HG02970 (cell line): ENCODE results near the gene NDUFS7.

ENCODE experiments used
- ATAC-seq: cut with Tn5 transposase; IDR thresholded peaks from one replicate; pipeline ENCODE4 v1.9.1; 2021; ENCODE audit warnings: mild to moderate bottlenecking, moderate library complexity, moderate number of reproducible peaks; ENCODE audit not compliant: unreplicated experiment, low FRiP score

The NDUFS7 gene

DNA sequence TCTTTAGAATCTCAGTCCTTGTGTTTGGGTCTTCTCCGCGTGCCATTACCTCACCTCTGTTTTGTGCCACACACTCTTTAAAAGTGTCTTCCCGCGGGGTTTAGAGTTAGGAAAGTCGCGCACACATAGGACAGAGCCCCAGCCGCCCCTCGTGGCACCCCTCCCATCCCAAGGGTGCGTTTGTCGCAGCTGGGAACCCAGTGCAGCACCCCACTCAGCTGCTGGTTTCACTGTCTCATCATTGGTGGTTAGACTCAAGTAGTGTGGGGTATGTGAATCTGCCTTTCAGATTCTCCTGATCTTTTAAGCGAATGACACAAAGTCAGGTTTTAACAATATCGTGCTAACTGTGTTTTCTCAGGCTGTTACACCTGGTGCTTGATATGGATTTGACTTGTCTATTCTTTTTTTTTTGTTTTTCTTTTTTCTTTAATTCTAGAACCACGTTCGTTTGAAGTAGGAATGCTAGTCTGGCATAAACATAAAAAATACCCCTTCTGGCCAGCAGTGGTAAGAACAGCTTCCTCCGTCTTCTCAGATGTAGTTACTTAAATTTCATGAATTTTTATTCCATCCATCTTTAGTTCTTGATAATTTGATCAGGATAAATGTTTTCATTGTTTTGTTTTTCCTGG is 19.5 kb upstream of the NDUFS7 start:
- no peak for ATAC-seq

DNA sequence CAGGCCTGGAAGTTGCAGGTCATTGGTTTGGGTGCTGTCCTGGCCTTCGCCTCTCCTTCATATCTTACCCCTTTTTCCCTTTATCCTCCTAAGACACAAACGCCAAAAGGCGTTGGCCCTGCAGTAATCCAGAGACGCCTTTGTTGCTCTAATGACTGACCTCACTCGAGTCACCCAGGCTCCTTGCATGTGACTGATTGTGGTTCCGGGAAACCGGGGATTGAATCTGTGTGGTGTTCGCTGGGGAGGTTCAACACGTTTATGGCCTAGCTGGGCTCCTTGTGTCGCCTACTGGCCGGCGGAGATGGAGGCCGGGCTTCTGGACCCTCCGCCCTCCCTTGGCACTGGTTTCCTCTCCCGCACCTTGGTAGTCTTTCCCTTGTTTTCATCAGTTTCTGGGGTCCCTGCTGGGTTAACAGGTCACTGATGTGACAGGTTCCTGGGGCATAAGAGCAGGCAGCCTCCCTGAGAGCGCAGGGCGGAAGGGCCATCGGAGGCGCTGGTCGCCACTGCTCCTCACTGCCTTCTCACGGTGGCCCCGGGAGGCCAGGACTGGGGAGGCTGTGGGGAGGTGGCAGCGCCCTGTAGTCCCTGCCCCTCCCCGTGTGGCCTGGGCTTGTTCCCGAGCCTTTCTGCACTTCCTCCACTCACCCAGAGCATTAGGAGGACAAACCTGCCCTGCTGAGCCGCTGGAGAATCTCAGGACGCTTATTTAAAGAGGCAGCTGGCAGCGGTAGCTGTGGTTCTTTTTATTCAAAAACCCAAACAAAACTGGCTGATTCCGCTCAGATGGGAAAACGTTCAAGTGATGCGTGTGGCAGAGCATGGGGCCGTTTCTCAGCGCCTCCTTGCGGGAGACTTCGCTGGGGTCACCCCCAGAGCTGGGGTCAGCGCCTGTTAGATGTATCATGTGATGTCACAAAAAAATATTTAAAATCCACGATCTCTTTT is 18.1 kb upstream of the NDUFS7 start:
- no peak for ATAC-seq

DNA sequence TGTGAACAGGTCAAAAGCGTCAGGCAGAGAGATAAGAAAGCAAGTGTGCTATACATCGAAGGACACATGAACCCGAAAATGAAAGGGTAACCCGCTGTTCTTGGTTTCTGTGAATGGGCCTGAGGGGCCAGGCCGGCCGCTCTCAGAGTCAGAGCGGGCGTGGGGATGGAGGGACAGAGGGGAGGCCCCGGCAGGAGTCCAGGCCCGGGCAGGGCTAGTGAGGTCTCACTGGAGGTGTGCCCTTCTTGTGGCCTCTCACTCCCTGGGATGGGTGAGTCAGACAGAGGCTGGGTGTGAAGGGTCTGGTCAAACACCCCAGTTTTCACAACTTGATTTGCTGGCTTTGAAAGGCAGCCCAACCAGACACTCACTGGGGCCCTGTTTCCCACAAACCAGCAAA is 17.4 kb upstream of the NDUFS7 start:
- no peak for ATAC-seq

DNA sequence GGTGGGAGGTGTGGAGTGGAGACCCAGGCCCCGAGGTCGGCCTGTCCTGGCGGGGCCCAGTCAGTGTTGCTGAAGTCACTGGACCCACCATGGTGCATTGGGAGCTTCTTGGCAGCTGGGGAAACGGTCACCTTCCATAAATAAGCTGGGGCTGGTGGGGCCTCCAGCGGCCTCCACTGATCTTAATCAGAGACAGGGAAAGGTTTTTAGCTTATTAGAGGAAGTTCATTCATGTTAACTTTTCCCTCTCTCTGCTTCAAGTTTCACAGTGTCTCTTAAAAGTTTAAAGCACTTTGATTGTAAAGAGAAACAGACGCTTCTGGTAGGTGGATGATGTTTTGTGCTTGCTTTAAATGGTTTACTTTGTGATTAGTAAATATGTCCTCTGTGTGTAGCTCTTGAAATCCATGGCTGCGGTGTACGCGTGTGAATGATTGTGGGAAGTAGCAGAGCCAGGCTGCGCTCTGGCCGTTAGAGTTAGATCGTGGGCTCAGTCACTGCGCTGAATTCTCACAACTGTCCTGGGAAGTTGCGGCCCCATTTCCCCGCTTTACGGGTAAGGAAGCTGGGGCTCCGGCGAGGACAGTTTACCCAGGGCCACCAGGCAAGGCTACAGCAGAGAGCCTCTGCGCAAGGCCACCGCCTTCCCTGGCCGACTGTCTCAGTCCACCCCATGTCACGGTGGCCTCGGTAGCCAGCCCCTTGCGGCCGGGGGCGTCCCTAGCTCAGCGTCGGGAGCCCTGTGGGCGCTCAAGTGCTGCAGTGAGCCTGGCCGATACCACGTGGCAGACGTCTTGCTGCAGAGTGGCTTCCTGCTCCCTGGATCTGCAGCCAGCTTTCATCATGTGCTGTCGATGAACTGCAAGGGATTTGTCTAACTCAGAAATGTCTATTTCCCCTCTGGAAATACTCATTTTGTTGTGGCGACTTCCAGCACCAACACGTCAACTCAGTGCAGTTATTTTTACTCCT is 16.5 kb upstream of the NDUFS7 start:
- no peak for ATAC-seq

DNA sequence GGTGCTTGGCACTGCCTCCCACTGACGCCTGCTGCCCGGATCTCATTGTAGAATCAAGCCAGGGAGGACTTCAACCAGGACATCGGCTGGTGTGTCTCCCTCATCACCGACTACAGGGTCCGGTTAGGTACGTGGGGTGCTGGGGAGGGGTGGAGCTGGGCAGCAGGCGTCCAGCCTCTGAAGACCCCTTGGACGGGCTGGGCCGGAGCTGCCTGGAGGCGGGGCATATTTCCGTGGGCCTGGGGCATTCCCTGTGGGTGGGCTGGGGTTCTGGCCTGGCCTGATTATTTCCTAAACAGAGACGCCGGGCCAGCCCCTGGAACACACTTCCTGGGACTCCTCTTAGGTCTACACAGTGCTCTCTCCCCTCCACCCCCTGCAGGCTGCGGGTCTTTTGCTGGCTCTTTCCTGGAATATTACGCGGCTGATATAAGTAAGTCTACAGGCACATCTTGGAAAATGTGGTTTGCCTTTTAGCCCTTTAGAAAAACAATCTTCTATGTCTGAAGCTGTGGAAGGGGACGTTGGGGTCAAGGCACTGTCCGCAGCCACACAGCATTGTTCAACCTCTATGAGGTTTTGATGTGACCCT is 14.4 kb upstream of the NDUFS7 start:
- ATAC-seq = no peak

DNA sequence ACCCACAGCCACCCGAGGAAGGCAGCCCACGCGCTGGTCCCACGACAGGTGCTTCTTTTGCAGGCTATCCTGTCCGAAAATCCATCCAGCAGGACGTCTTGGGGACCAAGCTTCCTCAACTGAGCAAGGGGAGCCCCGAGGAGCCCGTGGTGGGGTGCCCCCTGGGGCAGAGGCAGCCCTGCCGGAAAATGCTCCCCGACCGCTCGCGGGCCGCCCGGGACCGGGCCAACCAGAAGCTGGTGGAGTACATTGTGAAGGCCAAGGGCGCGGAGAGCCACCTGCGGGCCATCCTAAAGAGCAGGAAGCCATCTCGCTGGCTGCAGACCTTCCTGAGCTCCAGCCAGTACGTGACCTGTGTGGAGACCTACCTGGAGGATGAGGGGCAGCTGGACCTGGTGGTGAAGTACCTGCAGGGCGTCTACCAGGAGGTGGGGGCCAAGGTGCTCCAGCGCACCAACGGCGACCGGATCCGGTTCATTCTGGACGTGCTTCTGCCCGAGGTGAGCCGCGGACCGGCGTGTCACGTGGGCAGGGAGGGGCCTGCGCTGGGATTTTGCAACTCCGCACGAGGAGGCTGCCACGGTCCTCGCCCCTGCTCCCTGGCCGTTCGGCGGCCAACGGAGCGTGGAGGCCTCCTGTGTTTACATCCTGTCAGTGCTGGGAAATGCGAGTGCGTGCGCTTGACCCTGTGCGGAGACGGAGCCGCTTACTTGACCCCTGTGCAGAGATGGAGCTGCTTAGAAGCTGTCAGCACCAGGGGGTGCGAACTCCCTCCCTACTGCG is 12.9 kb upstream of the NDUFS7 start:
- ATAC-seq = no peak

DNA sequence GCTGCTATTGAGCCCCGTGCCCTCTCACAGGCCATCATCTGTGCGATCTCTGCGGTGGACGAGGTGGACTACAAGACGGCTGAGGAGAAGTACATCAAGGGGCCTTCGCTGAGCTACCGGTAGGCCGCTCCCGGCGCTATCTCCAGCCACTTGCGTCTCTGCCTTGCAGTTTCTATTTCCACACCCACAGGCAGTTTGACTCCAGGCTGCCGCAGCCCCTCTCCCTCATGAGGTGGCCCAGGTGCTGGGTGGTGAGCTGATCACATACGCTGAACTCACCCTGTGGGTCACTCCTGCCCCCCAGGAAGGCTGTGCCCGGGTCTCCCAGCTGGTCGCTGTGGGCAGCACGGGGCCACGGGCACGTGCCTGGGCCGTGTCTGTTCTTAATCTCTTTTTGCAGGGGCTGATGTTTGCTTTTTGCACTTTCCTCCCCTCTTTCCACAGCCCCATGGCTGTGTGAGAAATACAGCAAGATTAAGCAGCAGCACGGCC is 10.6 kb upstream of the NDUFS7 start:
- ATAC-seq = no peak

DNA sequence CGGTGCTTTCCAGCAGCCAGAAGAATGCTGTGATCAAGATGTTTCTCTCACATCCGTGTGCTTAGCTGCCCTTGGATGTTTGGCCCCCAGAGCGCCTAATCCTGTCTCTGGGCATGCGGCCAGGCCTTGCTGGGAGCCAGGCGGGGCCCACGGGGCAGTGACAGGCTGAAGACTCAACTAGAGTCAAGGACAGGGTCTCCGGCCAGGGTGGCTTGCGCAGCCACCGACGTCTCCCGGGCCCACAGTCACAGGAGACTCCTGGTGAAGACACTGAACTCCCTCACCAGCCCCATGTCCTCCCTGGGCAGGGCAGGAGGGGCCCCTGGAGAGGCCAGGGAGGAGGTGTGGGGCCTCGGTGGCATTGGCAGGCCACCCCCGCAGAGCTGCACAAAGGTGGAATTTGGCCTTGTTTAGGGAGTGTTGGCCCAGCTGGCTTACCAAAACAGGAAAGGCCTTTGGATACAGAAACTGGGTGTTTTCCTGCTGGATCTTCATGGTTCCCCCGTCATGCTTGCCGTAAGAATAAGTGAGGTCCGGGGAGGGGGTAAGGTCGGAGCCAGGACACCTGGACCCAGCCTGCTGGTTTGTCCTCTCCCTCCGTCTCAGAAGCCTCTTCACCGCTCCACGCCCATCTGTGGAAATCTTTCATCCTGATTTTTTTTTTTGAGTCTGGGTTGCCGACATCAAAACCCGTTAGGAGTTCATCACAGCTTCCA is 10.0 kb upstream of the NDUFS7 start:
- no peak for ATAC-seq

DNA sequence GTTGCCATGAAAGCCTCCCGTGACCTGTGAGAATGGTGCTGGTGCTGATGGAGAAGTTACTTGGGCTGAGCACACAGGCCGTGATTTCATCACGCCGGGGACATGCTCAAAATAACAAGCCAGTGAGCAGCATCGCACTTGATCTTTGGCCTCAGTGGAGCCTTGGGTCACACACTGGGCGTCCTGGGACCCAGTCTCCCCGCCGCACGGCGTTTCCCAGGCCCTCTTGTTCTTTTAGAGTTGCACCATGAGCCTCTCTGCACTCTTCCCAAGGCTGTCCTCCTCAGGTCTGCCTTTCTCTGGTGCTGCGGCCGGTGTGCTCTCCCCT is 9.5 kb upstream of the NDUFS7 start:
- no peak for ATAC-seq

DNA sequence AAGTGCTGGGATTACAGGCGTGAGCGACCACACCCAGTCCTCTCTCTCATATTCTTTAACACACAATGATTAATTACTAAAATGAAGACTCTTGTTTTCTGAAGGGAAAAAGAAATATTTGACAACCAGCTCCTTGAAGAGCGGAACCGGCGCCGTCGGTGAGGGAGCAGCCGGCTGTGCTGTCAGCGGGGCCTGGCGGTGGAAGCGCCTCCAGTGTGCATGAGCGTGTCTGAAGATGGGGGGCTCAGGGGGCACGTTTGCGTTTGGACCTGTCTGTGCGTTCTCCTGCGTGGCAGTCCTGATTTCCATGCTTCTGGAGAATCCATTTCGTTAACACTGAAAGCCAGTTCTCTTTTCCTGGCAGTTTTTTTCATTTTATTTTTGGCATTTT is 7.3 kb upstream of the NDUFS7 start:
- ATAC-seq = no peak

DNA sequence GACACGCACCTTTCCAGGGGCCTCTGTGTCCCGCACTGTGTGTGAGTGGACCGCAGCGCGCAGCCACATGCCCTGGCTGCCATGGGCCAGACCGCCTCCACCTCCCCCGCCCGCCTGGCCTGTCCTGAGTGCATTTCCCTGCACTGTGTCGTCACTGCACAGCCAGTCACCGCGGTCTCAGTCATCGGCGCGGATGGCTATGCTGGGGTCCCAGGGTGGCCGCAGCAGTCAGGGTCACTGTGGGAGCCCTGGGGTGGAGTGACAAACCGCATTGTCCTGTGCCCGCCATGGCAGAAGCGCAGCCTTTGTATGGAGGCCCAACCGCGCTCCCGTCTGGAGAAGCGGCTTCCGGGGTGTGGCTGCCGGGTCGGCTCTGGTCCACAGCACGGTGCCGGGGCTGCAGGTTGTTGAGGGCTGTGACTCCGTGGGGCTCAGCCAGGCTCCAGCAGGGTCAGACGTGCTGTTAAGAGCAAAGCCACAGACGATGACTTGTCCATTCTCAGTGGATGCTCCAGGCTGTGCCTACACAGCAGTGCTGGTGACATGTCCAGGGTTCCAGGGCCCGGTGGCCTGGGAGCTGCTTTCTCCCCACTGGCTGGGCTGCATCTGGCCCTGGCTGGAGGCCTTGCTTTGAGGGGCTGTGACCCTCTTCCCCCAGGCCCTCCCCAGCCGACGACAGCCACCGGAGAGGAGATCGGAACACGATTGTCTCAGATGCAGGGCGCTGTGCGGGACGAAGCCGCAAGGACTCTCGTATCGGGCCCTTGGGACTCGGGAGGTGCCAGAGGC is 6.3 kb upstream of the NDUFS7 start:
- no peak for ATAC-seq

DNA sequence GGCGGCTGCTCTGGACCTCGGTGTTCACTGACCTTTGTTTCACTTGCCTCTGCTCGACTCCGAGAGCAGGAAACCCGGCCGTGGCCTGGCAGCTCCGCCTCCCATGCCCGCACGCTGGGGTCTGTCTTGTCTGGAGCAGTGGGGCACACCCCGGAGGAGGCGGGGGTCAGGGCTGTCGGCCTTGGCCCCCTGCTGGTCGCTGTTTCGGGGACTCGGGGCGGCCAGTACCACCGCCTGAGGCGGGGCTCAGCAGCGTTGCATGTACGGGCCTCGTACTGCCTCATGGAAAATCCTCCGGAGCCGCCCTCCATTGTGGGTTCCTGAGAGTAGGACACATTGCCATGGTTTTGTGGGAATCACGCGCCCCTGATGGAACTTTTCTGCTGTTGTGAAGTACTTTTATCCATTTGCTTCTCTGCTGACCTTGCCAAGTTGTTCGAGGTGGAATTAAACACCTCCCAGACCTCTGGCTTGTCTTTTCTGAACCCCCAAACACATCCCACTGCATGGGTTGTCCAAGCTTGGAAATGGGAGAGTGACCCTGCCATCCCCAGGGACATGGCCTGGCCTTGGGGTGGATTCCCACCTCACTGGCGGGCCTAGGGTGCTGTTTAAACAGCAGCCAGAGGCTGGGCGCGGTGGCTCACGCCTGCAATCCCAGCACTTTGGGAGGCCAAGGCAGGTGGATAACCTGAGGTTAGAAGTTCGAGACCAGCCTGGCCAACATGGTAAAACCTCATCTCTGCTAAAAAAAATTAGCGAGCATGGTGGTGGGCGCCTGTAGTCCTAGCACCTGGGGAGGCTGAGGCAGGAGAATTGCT is 5.5 kb upstream of the NDUFS7 start:
- no peak for ATAC-seq

DNA sequence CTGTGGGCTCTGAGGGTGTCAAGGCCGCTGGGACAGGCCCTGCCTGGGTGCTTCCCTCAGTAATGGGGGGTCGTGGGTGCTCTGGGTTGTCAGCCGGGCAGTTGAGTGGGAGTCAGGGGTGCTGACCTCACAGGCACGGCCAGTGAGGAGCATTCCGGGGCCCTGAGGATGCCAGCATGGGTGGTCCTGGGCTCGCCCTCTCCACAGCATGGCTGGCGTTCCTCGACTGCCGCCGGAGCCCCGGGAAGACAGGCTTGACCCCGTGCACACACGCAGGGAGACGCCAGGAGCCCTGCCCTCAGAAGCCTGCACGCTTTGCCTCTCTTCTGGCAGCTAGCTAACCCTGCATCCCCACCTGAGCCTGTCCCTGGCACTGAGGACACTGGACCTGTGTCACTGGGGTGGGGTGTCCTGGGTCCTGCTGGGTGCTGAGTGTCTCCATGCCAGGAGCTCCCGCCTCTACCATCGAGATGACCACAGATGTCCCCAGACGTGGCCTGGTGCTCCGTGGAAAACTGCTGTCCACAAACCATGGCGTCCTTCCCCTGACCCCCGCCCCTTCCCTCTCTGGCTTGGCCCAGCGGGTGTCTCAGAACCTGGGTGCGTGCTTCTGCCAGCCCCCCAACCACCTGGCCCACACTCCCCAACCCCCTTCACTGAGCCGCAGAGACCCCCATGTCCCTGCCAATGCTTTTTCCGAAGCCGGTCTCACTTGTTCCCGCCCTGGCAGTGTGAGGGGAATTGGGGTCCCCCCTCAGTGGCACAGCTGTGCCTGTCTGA is 4.4 kb upstream of the NDUFS7 start:
- no peak for ATAC-seq

DNA sequence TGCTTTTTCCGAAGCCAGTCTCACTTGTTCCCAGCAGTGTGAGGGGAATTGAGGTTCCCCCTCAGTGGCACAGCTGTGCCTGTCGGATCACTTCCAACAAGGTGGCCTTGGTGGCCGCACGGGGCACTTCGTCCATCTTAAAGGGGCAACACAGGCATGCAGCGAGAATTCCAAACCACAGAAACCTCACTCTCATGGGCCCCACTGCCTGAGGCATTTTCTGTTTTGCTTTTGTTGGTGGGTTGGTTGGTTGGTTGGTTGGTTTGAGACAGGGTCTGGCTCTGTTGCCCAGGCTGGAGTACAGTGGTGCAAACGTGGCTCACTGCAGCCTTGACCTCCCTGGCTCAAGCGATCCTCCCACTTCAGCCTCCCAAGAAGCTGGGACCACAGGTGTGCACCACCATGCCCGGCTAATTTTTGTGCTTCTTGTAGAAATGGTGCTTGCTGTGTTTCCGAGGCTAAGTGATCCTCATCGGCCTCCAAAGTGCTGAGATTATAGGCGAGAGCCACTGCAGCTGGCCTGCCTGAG is 3.7 kb upstream of the NDUFS7 start:
- no peak for ATAC-seq

DNA sequence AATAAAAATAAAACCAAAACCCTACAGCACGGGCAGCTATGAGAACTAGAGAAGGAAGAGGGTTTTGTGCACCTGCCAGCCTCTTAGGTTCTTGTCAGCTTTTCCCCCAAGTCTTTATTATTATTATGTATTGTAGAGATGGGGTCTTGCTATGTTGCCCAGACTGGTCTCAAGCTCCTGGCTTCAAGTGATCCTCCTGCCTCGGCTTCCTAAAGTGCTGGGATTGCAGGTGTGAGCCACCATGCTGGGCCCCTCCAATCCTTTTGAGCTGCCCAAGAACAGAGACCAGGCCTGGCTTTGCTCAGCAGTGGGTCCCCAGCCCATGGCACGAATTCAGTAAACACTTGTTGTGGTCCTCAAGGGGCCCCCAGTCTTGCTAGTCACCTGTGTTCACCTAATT is 1.5 kb upstream of the NDUFS7 start:
- ATAC-seq = no peak

DNA sequence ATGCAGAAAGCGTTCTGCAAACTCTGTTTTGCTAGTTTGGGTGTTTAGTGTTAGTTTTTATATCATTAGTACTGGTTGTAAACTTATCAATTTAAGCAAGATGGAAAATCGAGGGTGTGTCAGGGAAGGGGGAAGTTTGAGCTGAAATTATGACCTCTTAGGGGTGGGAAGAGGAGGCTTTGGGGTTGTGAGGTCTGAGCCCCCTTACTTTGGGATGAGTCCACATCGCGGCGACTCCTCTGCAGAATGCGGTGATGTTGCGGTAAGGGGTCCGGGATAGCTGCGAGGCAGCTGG is 743 bp upstream of the NDUFS7 start:
- no peak for ATAC-seq

DNA sequence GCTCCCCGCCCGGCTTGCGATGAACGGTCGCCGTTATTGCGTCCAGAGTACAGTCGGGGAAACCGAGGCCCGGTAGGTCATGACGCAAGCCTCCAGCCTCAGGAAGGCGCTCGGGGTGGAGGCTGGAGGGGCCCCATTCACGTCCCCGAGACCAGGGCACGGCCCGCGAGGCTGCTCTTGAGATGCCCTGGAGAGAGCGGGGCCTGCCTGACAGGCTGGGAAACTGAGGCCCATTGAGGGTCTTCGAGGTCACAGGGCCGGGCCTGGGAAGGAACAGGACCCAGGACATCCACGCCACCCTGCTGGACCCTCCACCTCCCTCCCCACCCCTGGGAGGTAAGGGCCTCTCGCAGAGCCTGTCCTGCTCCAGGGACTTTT is 367 bp downstream of the NDUFS7 start:
- no peak for ATAC-seq
